Measurements from ENCODE around the gene JMJD1C. TPM values are rescaled to one million over a fixed set of nuclear protein-coding genes. Genes with fewer than 3 reads are reported as not detected.

The JMJD1C gene
- total and polyA plus RNA-seq, 10 of the 15 experiments (the other 5 are each of a cell fraction or from before 2014, with no cell fraction given): 31.2 to 83.3 (median 49.5) TPM

DNA sequence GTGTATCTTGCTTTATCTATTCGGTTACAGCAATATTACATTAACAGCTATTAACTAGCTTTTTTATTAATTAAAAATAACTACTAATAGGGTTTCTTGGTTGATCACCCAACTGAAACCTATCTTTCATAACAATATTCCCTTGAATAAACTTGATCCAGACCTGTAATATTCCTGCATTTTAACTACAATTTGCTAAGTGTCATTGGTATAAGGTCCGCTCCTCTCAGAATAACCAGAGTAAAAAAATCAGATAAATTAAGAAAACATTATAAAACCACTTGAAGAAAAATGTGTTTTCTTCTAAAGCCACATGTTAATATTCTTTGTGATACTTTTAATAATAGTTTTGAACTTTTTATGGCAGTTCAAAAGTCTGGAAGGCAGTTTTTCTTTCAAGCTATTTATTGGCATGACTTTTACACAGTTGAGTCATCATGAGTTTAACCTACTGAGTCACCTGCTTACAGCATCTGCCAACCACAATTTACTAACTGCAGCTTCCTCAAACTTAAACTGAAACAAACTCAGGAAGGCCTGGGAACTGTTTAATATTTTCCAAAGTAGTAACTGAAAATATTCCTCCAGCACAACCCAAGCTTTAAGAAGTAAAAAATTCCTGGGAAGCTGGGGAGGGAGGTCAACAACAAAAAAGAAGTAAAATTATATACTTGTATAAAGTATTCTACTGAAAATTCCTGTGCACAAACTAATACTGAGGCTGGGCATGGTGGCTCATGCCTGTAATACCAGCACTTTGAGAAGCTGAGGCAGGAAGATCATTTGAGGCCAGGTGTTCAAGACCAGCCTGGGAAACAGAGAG is 229.5 kb downstream of the JMJD1C start (continued):
- TF ChIP-seq NKRF (conservative IDR thresholded peaks at IDR 0.05) (0 out of 2 replicates have a peak, but pooled peaks have one; percentile 18), EP300 (IDR thresholded peaks at IDR 0.05; ENCODE audit: borderline replicate concordance in 1 of 2, control insufficient read depth in 1 of 2, low read depth in 2 of 2, low read length in 2 of 2) (peak; percentile 54 to 70; a peak in 3 of 4 replicates), SRF (IDR thresholded peaks at IDR 0.05; ENCODE audit: low read depth in 2 of 2, low read length in 2 of 2) (no peak), MYC (IDR thresholded peaks at IDR 0.05; ENCODE audit: insufficient read depth, insufficient read length, insufficient replicate concordance, low read length, severe bottlenecking) (no peak), POLR2AphosphoS2 (IDR thresholded peaks at IDR 0.05; ENCODE audit: low read depth, low read length) (no peak), TCF3 (IDR thresholded peaks at IDR 0.05; ENCODE audit: borderline replicate concordance, insufficient read depth, low read depth, low read length) (no peak), CEBPB (IDR thresholded peaks at IDR 0.05; ENCODE audit: borderline replicate concordance in 1 of 2, low read depth in 2 of 2, low read length in 2 of 2) (no peak), FOS (IDR thresholded peaks at IDR 0.05; ENCODE audit: borderline replicate concordance, extremely low read depth, insufficient read length) (no peak), JUNB (IDR thresholded peaks at IDR 0.05) (peak; percentile 90), NR2C2 (IDR thresholded peaks at IDR 0.05; ENCODE audit: borderline replicate concordance, control insufficient read depth, insufficient read length, low read depth) (no peak), DPF2 (IDR thresholded peaks at IDR 0.05) (peak; percentile 71; the same call in 1 of the 2 replicates), PAX5 (IDR thresholded peaks at IDR 0.05; ENCODE audit: borderline replicate concordance, low read depth, low read length) (no peak), NRF1 (conservative IDR thresholded peaks at IDR 0.05; ENCODE audit: low read depth, low read length) (no peak)
- TF ChIP-seq, protein P1, sequence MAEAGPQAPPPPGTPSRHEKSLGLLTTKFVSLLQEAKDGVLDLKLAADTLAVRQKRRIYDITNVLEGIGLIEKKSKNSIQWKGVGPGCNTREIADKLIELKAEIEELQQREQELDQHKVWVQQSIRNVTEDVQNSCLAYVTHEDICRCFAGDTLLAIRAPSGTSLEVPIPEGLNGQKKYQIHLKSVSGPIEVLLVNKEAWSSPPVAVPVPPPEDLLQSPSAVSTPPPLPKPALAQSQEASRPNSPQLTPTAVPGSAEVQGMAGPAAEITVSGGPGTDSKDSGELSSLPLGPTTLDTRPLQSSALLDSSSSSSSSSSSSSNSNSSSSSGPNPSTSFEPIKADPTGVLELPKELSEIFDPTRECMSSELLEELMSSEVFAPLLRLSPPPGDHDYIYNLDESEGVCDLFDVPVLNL (IDR thresholded peaks at IDR 0.05; ENCODE audit: low read depth, low read length): no peak
- TF ChIP-seq, protein P2, sequence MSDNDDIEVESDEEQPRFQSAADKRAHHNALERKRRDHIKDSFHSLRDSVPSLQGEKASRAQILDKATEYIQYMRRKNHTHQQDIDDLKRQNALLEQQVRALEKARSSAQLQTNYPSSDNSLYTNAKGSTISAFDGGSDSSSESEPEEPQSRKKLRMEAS (IDR thresholded peaks at IDR 0.05; ENCODE audit: low read depth, low read length): no peak
- TF ChIP-seq, protein P3, sequence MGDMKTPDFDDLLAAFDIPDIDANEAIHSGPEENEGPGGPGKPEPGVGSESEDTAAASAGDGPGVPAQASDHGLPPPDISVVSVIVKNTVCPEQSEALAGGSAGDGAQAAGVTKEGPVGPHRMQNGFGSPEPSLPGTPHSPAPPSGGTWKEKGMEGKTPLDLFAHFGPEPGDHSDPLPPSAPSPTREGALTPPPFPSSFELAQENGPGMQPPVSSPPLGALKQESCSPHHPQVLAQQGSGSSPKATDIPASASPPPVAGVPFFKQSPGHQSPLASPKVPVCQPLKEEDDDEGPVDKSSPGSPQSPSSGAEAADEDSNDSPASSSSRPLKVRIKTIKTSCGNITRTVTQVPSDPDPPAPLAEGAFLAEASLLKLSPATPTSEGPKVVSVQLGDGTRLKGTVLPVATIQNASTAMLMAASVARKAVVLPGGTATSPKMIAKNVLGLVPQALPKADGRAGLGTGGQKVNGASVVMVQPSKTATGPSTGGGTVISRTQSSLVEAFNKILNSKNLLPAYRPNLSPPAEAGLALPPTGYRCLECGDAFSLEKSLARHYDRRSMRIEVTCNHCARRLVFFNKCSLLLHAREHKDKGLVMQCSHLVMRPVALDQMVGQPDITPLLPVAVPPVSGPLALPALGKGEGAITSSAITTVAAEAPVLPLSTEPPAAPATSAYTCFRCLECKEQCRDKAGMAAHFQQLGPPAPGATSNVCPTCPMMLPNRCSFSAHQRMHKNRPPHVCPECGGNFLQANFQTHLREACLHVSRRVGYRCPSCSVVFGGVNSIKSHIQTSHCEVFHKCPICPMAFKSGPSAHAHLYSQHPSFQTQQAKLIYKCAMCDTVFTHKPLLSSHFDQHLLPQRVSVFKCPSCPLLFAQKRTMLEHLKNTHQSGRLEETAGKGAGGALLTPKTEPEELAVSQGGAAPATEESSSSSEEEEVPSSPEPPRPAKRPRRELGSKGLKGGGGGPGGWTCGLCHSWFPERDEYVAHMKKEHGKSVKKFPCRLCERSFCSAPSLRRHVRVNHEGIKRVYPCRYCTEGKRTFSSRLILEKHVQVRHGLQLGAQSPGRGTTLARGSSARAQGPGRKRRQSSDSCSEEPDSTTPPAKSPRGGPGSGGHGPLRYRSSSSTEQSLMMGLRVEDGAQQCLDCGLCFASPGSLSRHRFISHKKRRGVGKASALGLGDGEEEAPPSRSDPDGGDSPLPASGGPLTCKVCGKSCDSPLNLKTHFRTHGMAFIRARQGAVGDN (IDR thresholded peaks at IDR 0.05): no peak; the same call in 1 of the 2 replicates
- TF ChIP-seq, protein P4, sequence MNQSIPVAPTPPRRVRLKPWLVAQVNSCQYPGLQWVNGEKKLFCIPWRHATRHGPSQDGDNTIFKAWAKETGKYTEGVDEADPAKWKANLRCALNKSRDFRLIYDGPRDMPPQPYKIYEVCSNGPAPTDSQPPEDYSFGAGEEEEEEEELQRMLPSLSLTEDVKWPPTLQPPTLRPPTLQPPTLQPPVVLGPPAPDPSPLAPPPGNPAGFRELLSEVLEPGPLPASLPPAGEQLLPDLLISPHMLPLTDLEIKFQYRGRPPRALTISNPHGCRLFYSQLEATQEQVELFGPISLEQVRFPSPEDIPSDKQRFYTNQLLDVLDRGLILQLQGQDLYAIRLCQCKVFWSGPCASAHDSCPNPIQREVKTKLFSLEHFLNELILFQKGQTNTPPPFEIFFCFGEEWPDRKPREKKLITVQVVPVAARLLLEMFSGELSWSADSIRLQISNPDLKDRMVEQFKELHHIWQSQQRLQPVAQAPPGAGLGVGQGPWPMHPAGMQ (IDR thresholded peaks at IDR 0.05; ENCODE audit: borderline replicate concordance): no peak

Measured in GM12878 (cell line).